GM19023 (cell line): ENCODE measurements around the gene MB.

Experiments
- ATAC-seq: cut with Tn5 transposase; IDR thresholded peaks from one replicate; pipeline ENCODE4 v1.9.1; 2021; ENCODE audit warnings: mild to moderate bottlenecking, moderate library complexity; ENCODE audit not compliant: unreplicated experiment

MB gene

DNA sequence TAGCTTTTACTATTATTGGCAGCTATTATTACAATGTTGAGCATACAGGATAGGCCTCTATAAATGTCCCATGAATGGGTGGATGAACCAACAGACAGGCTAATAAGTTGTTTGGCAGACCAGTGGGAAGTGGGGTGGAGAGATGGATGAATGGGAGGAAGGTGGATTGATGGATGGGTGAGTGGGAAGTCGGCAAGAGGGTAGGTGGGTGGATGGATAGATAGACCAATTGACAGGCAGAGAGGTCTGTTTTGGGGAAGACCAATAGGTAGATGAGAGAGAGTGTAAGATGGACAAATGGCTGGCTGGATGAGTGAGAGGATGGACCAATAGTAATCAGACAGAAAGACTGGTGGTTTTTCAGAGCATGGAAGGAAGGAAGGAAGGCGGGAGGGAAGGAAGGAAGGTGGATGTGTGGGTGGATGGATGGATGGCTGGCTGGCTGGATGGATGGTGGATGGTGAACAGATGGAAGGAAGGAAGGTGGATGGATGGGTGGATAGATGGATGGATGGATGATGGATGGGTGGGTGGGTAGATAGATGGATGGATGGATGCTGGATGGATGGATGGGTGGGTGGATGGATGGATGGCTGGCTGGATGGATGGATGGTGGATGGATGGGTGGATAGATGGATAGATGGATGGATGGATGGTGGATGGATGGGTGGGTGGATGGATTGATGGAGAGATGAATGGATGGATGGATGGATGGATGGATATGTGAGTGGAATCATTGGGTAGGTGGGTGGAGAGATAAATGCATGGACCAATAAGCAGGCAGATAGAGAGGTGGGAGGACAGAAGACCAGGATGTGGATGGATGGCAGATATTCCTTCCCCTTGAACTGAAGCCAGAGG, 39.1 kb downstream of the MB start:
- no peak for ATAC-seq

GRCh38 chr22:35576671-35577070, 40.5 kb downstream of the MB start:
- ATAC-seq: no peak

- no peak for ATAC-seq
Observed at GRCh38 chr22:35575116-35575748, 41.9 kb downstream of the MB start.

DNA sequence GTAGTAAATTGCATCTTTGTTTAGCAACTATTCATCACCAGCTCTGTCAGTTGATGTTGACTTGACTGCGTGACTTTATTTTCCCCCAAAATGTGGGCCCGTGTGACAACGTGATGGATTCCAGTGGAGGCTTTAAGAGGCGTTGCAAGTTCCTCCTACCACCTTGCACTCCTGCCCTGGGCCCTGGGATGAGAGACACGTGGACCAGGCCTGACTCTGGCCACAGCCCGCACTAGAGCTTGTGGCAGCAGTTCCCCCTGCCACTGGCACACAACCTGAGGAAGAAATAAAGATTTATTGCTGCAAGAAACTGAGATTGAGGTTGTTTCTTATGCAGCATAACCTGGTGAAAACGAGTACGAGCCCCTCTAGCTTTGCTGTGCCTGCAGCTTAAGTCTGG, 44.6 kb downstream of the MB start:
- no peak for ATAC-seq

- ATAC-seq: no peak
Observed at GRCh38 chr22:35570686-35571194, 46.4 kb downstream of the MB start.

GRCh38 chr22:35569916-35570315, 47.2 kb downstream of the MB start:
- ATAC-seq: no peak

DNA sequence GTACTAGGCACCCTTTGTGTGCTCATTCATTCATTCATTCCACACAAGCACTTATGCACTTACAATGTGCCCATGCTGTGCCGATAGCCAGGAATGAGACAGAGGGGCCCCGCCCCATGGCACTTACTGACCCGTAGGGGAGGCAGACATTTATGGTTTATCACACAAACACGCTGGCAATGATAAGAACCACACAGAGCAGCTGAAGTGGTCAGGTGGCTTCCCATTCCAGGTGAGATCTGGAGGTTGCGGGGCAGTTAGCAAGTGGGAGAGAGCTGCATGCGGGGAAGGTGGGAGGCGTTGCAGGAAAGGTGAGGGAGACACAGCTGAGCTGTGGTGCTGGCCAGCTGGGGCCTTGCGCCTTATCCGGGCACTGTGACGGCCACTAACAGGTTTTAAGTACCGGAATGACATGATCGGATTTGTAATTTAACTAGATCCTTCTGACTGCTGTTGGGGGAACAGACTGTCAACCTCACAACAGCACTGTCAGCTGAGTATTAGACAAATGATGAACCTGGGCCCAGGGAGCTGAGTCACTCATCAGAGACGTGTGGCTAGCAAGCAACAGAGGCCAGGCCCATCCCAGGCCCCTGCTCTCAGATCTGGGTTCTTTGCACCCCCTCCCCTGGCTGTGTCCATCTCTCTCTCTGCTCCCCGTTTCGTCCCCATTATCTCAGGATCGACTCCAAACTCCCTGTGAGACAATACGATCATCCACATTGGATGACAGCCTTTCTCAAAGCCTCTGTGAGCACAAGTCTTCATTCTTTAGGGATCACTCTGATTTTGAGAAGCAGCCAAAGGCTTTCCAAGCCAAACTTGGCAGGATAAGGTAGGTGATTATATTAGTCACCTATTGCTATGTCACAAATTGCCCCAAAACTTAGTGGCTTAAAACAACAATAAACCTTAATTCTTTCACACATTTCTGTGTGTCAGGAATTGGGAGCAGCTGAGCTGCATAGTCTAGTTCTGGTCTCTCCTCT, 48.1 kb downstream of the MB start:
- ATAC-seq: no peak

DNA sequence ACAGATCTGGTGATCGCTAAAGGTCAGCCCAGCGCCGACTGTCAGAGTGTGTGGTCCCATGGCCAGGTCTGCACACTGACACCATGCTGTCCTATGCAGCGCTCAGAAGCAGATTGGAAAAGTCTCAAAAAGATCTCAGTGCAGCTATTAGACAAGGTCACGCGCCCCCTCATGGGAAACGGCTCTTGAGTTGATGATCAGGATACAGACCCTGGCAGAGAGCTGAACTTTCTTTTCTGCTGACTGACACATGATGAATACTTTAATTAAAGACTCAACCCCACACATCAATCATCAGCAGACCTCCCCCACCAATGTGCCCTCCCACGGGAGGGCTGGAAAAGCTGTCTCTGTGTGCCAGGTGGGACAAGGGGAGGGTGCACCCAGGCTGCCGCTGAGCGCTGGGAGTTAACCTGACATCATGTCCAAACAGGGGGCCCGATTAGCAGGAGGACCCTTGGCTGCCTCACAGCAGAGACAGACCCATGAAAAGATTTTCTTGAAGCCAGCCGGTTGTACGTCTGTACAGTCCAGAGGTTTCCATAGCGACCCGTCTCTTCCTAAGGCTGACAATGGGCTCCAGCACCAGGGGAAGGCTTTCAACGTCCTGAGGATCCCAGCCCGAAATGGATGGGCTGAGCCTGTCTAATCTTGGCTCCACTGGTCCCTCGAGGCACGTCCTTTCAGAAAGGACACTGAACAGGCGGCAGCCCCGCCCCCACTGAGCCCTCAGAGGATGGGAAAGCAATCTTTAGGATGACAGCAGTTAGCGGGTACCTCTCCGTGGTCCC, 49.6 kb downstream of the MB start:
- no peak for ATAC-seq

DNA sequence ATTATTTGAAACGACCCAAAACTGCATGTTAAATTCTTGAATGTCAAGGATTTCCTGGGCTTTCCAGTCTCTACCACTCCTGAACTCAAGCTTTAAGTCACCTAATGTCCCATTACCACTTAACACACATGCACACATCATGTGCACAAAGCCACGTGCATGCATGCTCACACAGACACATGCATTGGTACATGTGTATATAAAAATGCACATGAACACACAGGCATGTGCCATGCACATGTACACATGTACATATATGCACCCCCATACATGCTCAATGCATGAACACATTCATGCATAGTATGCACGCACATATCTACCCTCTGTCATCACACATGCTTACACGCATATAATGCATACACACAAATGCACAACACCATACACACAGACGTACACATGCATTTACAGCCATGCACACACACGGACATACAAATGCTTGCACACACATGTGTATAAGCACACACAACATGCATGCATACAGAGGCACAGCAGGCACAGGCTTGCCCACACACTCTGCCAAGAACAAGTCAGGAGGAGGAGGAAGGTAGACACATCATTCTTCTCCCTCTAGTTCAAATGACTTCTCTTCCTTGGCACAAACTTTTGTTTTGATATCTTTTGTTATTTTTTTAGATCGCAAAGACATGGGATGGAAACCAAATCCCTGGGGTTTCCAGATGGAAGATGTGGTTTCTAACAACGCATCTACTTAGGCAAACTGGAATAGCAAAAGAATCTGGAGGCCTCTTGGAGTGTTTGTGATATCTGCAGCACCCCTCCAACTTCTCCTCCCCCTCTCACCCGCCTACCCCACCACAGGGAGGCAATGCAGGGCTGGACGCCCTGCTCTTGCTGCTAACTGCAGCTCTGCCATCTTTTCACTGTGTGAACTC, 51.9 kb downstream of the MB start:
- ATAC-seq: no peak

GRCh38 chr22:35563211-35563610, 53.9 kb downstream of the MB start:
- ATAC-seq: no peak

DNA sequence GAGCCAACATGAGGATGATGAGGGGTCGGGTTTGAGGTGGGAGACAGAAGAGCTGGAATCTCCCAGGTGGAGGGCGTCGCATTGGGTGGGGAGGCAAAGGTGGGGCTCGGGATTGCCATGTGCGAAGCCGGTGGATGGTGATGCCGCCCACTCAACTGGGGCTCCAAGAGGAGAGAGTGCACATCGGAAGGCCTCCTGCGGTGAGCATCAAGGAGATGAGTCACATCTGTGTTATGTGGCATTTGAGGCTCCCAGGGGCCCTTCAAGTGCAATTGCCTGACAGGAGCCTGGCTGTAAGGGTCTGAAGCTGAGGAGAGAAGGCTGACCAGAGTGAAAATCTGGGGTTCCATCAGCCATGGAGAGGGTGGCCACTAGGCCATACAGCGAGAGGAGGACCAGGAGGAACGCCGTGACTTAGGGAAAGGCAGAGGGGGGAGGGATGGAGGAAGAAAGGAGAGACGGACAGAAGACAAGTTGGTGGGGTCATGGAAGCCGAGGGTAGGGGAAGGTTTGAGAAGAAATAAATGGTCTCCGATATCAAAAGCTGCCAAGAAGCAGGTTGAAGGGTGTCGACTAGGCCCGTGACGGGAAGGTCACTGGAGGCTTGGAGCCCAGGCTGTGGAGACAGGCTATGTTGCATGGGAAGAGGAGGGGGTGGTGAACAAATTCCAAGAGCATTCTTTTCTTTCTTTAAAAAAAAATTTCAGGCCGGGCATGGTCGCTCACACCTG, 55.2 kb downstream of the MB start:
- ATAC-seq: no peak

DNA sequence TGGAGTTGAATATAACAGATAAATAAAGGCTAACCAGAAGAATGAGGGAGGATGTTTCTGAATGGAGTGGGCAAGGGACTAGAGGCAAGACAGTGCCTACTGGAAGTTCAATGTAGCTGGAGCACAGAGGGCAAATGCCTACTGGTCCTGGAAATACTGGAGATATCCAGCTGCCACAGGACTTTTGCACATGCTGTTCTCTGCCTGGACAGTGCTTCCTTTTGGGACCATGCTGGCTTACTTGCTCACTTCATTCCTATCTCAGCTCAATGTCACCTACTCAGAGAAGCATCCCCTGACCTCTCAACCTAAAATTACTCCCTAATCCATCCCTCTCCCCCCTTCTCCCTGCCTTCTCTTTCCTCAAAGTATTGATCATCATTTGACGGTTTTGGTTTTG, 56.3 kb downstream of the MB start:
- ATAC-seq: no peak

DNA sequence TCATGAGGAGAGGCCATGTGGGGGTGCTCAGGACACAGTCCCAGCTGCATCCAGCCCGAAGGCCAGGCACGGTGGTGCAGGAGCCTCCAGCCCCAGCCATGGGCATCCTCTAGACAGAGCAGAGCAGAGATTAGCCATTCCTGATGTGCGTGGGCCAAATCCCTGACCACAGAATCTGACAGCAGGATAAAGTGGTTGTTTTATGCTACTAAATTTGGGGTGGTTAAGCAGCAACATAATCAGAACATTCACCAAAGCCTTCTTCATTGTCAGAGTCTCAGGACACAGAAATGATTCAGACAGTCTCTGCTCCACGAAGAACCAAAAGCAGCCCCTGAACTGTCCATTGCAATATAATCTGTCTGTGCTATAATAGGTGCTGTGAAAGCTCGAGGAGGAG, 56.8 kb downstream of the MB start:
- no peak for ATAC-seq

DNA sequence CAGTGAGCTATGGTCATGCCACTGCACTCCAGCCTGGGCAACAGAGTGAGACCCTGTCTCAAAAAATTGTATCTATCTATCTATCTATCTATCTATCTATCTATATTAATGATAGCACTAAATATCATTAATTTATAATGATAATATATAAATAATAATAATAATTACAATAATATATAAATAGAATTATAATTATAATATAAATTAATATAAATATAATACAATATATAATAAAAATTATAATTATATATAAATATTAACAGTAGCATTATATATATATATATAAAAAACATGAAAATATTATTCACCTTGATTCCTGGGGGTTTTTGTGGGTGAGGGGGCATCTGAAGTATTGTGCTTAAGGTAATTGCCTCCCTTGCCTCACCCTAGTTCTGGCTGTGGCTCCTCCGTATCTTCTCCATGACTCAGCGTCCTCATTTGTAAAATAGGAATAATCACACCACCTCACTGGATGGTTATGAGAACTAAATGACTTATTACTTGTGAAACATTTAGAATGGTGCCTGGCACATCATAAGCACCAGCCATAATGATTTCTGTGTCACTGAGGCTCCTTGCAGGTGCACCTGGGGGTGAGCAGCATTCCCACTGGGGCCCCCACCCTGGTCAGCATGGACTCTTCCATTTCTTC, 57.6 kb downstream of the MB start:
- no peak for ATAC-seq

GRCh38 chr22:35558719-35559118, 58.4 kb downstream of the MB start:
- no peak for ATAC-seq

DNA sequence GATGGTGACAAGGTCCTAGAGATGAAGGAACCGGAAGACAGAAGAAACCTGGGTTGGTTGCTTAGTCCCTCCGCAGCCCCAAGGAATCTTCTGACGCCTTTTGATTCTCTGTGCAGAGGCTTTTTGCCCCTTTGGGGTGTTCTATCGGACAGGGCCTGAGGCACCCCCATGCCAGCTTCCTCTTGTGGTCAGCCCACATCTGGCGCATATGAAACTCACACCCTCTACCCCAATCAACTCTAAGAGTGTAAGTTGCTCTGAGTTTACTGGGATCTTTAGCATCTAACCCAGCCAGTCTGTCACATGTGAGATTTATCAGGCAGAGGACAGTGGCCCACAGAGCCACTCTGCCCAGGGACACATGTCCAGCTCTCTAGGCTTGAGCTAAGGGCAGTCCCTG, 59.1 kb downstream of the MB start:
- no peak for ATAC-seq
